ENCODE measurements around the gene SPOUT1. TPM values are rescaled to one million over a fixed set of nuclear protein-coding genes. Genes with fewer than 3 reads are reported as not detected.

The SPOUT1 gene
- total and polyA plus RNA-seq, 10 of the 15 experiments (the other 5 are each of a cell fraction or from before 2014, with no cell fraction given) = 5.7 to 95.0 (median 40.6) TPM

DNA sequence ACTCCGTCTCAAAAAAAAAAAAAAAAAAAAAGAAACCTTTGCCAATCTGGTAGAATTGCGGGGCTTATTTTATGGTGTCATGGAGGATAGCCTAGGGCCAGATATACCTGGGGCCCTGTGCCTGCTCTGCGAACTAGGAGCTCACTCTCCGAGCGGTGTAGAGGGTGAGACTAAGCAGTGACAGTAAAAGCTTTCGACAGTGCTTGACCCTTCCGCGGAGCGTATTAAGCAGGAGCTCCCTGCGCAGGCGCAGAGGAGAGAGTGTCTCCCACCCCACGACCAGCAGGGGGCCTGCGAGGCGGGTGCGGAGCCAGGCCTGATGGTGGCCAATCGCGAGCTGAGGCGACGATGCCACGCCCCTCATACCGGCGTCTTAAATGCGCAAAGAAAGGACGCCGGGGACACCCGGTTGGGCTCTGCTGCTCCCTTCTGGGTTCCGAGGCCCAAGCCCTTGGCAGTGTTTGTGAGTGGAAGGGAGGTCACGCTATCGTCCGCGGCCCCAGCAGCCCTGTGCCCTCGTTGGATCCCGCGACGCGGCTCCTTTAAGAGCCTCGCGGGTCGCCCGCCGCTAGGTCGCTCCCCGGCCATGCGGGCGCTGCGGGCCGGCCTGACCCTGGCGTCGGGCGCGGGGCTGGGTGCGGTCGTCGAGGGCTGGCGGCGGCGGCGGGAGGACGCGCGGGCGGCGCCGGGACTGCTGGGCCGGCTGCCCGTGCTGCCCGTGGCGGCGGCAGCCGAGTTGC, 11.3 kb downstream of the SPOUT1 start, which contains the start of gene ENDOG (continued):
- TF ChIP-seq, protein P1, sequence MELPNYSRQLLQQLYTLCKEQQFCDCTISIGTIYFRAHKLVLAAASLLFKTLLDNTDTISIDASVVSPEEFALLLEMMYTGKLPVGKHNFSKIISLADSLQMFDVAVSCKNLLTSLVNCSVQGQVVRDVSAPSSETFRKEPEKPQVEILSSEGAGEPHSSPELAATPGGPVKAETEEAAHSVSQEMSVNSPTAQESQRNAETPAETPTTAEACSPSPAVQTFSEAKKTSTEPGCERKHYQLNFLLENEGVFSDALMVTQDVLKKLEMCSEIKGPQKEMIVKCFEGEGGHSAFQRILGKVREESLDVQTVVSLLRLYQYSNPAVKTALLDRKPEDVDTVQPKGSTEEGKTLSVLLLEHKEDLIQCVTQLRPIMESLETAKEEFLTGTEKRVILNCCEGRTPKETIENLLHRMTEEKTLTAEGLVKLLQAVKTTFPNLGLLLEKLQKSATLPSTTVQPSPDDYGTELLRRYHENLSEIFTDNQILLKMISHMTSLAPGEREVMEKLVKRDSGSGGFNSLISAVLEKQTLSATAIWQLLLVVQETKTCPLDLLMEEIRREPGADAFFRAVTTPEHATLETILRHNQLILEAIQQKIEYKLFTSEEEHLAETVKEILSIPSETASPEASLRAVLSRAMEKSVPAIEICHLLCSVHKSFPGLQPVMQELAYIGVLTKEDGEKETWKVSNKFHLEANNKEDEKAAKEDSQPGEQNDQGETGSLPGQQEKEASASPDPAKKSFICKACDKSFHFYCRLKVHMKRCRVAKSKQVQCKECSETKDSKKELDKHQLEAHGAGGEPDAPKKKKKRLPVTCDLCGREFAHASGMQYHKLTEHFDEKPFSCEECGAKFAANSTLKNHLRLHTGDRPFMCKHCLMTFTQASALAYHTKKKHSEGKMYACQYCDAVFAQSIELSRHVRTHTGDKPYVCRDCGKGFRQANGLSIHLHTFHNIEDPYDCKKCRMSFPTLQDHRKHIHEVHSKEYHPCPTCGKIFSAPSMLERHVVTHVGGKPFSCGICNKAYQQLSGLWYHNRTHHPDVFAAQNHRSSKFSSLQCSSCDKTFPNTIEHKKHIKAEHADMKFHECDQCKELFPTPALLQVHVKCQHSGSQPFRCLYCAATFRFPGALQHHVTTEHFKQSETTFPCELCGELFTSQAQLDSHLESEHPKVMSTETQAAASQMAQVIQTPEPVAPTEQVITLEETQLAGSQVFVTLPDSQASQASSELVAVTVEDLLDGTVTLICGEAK (IDR thresholded peaks at IDR 0.05; ENCODE audit: borderline replicate concordance) = no peak
- TF ChIP-seq KDM1A (IDR thresholded peaks at IDR 0.05; ENCODE audit: borderline replicate concordance) (no peak), SIX5 (IDR thresholded peaks at IDR 0.05; ENCODE audit: low read depth, low read length, severe bottlenecking) (no peak), YBX1 (IDR thresholded peaks at IDR 0.05) (no peak), IKZF2 (IDR thresholded peaks at IDR 0.05) (no peak), TAF1 (IDR thresholded peaks at IDR 0.05; ENCODE audit: borderline replicate concordance, low read depth, low read length) (no peak), IKZF1 (conservative IDR thresholded peaks at IDR 0.05) (peak; percentile 84), ATF7 (IDR thresholded peaks at IDR 0.05; ENCODE audit: low read depth) (no peak), CHD1 (IDR thresholded peaks at IDR 0.05; ENCODE audit: low read depth, low read length) (no peak), SUPT20H (IDR thresholded peaks at IDR 0.05; ENCODE audit: borderline replicate concordance, control insufficient read depth, low read depth, low read length) (no peak)
- TF ChIP-seq, protein P2, sequence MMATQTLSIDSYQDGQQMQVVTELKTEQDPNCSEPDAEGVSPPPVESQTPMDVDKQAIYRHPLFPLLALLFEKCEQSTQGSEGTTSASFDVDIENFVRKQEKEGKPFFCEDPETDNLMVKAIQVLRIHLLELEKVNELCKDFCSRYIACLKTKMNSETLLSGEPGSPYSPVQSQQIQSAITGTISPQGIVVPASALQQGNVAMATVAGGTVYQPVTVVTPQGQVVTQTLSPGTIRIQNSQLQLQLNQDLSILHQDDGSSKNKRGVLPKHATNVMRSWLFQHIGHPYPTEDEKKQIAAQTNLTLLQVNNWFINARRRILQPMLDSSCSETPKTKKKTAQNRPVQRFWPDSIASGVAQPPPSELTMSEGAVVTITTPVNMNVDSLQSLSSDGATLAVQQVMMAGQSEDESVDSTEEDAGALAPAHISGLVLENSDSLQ (IDR thresholded peaks at IDR 0.05) = peak; percentile 63; the same call in 1 of the 2 replicates
- TF ChIP-seq, protein P3, sequence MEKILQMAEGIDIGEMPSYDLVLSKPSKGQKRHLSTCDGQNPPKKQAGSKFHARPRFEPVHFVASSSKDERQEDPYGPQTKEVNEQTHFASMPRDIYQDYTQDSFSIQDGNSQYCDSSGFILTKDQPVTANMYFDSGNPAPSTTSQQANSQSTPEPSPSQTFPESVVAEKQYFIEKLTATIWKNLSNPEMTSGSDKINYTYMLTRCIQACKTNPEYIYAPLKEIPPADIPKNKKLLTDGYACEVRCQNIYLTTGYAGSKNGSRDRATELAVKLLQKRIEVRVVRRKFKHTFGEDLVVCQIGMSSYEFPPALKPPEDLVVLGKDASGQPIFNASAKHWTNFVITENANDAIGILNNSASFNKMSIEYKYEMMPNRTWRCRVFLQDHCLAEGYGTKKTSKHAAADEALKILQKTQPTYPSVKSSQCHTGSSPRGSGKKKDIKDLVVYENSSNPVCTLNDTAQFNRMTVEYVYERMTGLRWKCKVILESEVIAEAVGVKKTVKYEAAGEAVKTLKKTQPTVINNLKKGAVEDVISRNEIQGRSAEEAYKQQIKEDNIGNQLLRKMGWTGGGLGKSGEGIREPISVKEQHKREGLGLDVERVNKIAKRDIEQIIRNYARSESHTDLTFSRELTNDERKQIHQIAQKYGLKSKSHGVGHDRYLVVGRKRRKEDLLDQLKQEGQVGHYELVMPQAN (conservative IDR thresholded peaks at IDR 0.05) = peak; percentile 74
- TF ChIP-seq, protein P4, sequence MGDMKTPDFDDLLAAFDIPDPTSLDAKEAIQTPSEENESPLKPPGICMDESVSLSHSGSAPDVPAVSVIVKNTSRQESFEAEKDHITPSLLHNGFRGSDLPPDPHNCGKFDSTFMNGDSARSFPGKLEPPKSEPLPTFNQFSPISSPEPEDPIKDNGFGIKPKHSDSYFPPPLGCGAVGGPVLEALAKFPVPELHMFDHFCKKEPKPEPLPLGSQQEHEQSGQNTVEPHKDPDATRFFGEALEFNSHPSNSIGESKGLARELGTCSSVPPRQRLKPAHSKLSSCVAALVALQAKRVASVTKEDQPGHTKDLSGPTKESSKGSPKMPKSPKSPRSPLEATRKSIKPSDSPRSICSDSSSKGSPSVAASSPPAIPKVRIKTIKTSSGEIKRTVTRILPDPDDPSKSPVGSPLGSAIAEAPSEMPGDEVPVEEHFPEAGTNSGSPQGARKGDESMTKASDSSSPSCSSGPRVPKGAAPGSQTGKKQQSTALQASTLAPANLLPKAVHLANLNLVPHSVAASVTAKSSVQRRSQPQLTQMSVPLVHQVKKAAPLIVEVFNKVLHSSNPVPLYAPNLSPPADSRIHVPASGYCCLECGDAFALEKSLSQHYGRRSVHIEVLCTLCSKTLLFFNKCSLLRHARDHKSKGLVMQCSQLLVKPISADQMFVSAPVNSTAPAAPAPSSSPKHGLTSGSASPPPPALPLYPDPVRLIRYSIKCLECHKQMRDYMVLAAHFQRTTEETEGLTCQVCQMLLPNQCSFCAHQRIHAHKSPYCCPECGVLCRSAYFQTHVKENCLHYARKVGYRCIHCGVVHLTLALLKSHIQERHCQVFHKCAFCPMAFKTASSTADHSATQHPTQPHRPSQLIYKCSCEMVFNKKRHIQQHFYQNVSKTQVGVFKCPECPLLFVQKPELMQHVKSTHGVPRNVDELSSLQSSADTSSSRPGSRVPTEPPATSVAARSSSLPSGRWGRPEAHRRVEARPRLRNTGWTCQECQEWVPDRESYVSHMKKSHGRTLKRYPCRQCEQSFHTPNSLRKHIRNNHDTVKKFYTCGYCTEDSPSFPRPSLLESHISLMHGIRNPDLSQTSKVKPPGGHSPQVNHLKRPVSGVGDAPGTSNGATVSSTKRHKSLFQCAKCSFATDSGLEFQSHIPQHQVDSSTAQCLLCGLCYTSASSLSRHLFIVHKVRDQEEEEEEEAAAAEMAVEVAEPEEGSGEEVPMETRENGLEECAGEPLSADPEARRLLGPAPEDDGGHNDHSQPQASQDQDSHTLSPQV (IDR thresholded peaks at IDR 0.05) = no peak
- TF ChIP-seq, protein P5, sequence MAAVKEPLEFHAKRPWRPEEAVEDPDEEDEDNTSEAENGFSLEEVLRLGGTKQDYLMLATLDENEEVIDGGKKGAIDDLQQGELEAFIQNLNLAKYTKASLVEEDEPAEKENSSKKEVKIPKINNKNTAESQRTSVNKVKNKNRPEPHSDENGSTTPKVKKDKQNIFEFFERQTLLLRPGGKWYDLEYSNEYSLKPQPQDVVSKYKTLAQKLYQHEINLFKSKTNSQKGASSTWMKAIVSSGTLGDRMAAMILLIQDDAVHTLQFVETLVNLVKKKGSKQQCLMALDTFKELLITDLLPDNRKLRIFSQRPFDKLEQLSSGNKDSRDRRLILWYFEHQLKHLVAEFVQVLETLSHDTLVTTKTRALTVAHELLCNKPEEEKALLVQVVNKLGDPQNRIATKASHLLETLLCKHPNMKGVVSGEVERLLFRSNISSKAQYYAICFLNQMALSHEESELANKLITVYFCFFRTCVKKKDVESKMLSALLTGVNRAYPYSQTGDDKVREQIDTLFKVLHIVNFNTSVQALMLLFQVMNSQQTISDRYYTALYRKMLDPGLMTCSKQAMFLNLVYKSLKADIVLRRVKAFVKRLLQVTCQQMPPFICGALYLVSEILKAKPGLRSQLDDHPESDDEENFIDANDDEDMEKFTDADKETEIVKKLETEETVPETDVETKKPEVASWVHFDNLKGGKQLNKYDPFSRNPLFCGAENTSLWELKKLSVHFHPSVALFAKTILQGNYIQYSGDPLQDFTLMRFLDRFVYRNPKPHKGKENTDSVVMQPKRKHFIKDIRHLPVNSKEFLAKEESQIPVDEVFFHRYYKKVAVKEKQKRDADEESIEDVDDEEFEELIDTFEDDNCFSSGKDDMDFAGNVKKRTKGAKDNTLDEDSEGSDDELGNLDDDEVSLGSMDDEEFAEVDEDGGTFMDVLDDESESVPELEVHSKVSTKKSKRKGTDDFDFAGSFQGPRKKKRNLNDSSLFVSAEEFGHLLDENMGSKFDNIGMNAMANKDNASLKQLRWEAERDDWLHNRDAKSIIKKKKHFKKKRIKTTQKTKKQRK (IDR thresholded peaks at IDR 0.05; ENCODE audit: low read depth, low read length) = no peak

Data from GM12878 (cell line).